ENCODE measurements around the gene XXYLT1. TPM values are rescaled to one million over a fixed set of nuclear protein-coding genes. Genes with fewer than 3 reads are reported as not detected.

Gene XXYLT1
- total RNA-seq, 1 donor from 2014 or later = 9.8 TPM

DNA sequence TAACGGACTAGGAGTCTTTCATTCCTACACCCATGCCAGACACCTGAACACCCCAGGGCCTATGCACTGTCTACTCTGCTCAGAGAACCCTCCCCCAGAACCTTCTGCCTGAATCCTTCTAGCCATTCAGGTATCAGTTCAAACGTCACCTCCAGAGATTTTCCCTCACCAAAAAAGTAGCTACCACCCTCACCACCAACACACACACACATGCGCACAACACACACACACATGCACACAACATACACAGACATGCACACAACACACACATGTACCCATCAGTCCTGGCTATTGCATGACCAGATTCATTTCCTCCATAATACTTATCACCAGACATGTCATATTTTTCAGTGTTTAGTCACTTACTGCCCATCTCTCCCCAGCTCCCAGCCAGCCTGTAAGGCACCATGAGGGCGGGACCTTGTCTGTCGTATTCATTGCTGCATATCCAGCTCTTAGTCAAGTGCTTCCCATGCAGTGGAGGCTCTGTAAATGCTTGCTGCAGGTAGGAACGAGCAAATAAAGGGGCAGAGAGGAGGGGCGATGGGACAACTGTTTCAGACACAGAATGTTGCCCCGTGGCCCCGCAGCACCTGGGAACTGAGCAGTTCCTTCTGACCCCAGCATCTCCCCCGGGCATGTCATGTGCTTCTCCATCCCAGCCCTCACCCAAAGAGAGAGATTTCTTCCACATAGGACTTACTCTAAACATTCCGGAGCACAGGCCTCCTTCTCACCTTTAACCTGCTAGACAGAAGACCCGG lies 29.2 kb downstream of the XXYLT1 start:
- TF ChIP-seq CTCF (IDR thresholded peaks at IDR 0.05) = no peak
- H3K36me3 ChIP-seq = no peaks in the 10 kb centered on the region
- intact Hi-C loops (cut with DNase I) = no loop called here
- ATAC-seq (no peak), DNase-seq (no peak)
- no peaks in the 10 kb centered on the region for H3K27me3 ChIP-seq
- peaks cover 13% of the 10 kb centered on the region for H3K4me1 ChIP-seq
- H3K27ac ChIP-seq = no peak overlapping the region
- no peak overlapping the region for H3K4me3 ChIP-seq
- no peaks in the 10 kb centered on the region for H3K9me3 ChIP-seq

- no peak overlapping the region for H3K4me3 ChIP-seq
- no peak for ATAC-seq
- no peak for TF ChIP-seq CTCF (IDR thresholded peaks at IDR 0.05)
Observed at GRCh38 chr3:195240939-195241338, 30.0 kb downstream of the XXYLT1 start.

DNA sequence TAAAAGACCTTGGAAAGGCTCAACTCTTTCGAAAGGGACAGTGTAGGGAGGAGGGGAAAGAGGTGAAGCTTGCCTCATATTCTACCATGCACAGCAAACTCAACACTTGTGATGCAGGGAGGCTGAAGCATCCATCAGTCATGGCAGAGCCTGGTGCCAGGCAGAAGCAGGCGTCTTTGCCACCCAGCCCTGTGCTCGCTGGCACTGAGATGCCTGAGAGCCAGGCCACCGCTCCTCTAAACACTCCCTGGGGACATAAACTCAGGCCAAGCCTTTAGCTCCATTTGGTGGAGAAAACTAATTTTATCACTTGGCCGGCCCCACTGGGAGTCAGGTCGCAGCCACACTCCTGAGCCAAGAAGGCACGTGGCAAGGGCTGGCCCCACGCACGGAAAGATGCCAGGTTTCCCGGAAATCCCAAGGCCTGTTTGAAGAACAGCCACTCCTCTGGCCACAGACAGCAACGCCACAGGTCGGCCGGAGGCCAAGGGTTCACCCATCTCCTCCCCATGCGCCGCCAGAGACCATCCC lies 30.7 kb downstream of the XXYLT1 start:
- H3K27ac ChIP-seq = peak overlapping the region; percentile 75
- peaks cover 13% of the 10 kb centered on the region for H3K4me1 ChIP-seq
- no peak for TF ChIP-seq CTCF (IDR thresholded peaks at IDR 0.05)
- DNase-seq (peak; percentile 65), ATAC-seq (peak; percentile 24)
- no peaks in the 10 kb centered on the region for H3K36me3 ChIP-seq
- H3K4me3 ChIP-seq = no peak overlapping the region
- intact Hi-C loops (cut with DNase I) = no loop called here
- no peaks in the 10 kb centered on the region for H3K27me3 ChIP-seq
- no peaks in the 10 kb centered on the region for H3K9me3 ChIP-seq

More at GRCh38 chr3:195240939-195241338, 30.0 kb downstream of the XXYLT1 start:
- Histone ChIP-seq H3K4me1 (peaks cover 13% of the 10 kb centered on the region), H3K27me3 (no peaks in the 10 kb centered on the region), H3K36me3 (no peaks in the 10 kb centered on the region), H3K27ac (no peak overlapping the region), H3K9me3 (no peaks in the 10 kb centered on the region)
- DNase-seq = peak; percentile 74
- intact Hi-C loops (cut with DNase I) = no loop called here

- H3K27me3 ChIP-seq = no peaks in the 10 kb centered on the region
- ATAC-seq (no peak), DNase-seq (no peak)
- H3K36me3 ChIP-seq = no peaks in the 10 kb centered on the region
- H3K9me3 ChIP-seq = no peaks in the 10 kb centered on the region
- intact Hi-C loops (cut with DNase I) = no loop called here
- peak overlapping the region; percentile 75 for H3K27ac ChIP-seq
- no peak overlapping the region for H3K4me3 ChIP-seq
- H3K4me1 ChIP-seq = peaks cover 13% of the 10 kb centered on the region
- TF ChIP-seq CTCF (IDR thresholded peaks at IDR 0.05) = no peak
Observed at GRCh38 chr3:195239121-195239520, 31.8 kb downstream of the XXYLT1 start.

DNA sequence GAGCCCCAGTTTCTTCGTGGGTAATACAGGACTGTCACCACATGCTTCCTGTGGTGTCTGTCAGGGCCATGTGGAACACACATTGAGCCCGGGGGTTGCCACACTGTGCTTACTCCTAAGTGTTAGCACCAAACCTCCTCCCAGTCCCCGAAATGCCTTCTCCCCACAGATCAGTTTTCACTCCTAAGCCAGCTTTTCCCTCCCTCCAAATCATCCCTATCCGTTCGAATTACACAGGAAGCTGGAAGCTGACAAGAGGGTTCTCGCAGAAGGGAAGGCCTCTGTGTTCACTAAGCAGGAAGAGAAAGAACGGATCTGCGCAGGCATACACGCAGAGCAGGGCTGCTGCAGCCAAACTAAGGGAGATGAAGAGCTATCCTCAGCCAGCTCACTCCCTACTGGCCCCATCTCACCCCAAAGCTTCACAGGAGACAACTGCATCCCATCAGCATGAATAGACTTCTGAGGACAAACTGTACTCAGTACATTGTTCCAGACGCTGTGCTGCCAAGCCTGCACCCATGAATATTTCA lies 32.3 kb downstream of the XXYLT1 start:
- Histone ChIP-seq H3K27ac (peak overlapping the region; percentile 75), H3K36me3 (no peaks in the 10 kb centered on the region), H3K9me3 (no peaks in the 10 kb centered on the region), H3K27me3 (no peaks in the 10 kb centered on the region), H3K4me1 (peaks cover 13% of the 10 kb centered on the region), H3K4me3 (no peak overlapping the region)
- peak; percentile 66 for ATAC-seq
- DNase-seq = peak; percentile 56
- no peak for TF ChIP-seq CTCF (IDR thresholded peaks at IDR 0.05)
- intact Hi-C loops (cut with DNase I) = no loop called here
